Measurements from ENCODE around the gene ATXN10.
"Not testable (repeated sequence)": the region's sequence is repeated elsewhere in the genome, so short reads cannot be mapped to it uniquely, and the experiment has no call there.

ATXN10 gene

GRCh38 chr22:45656577-45656976 lies 15.1 kb upstream of the ATXN10 start:
- DNase-seq (ENCODE audit: low read depth in 1 of 2, low spot score in 1 of 2) = no peak
- Histone ChIP-seq H3K27me3 (ENCODE audit: insufficient read depth, poor library complexity, severe bottlenecking) (no peaks in the 10 kb centered on the region), H3K4me3 (replicated peaks; ENCODE audit: insufficient read depth, low read length) (no peak overlapping the region), H3K27ac (replicated peaks) (no peak overlapping the region)
- TF ChIP-seq REST (IDR thresholded peaks at IDR 0.05; ENCODE audit: insufficient replicate concordance, low read depth) (no peak), GABPA (IDR thresholded peaks at IDR 0.05; ENCODE audit: low read depth) (no peak), CTCF (IDR thresholded peaks at IDR 0.05; ENCODE audit: insufficient read depth, low read length) (no peak), POLR2AphosphoS5 (IDR thresholded peaks at IDR 0.05; ENCODE audit: low read depth) (no peak), SPI1 (IDR thresholded peaks at IDR 0.05; ENCODE audit: borderline replicate concordance, low read depth) (no peak)

GRCh38 chr22:45657701-45658100 lies 13.9 kb upstream of the ATXN10 start:
- H3K4me3 ChIP-seq (replicated peaks; ENCODE audit: insufficient read depth, low read length) = no peak overlapping the region
- H3K27me3 ChIP-seq (ENCODE audit: insufficient read depth, poor library complexity, severe bottlenecking) = no peaks in the 10 kb centered on the region
- no peak for DNase-seq (ENCODE audit: low read depth in 1 of 2, low spot score in 1 of 2)
- TF ChIP-seq GABPA (IDR thresholded peaks at IDR 0.05; ENCODE audit: low read depth) (no peak), REST (IDR thresholded peaks at IDR 0.05; ENCODE audit: insufficient replicate concordance, low read depth) (no peak)
- H3K27ac ChIP-seq (replicated peaks) = no peak overlapping the region

GRCh38 chr22:45664136-45664646 lies 7.4 kb upstream of the ATXN10 start:
- TF ChIP-seq GABPA (IDR thresholded peaks at IDR 0.05; ENCODE audit: low read depth) (no peak), REST (IDR thresholded peaks at IDR 0.05; ENCODE audit: insufficient replicate concordance, low read depth) (no peak), POLR2AphosphoS5 (IDR thresholded peaks at IDR 0.05; ENCODE audit: low read depth) (no peak)
- H3K4me3 ChIP-seq (replicated peaks; ENCODE audit: insufficient read depth, low read length) = no peak overlapping the region

GRCh38 chr22:45667486-45667885 lies 4.1 kb upstream of the ATXN10 start:
- Histone ChIP-seq H3K27ac (replicated peaks) (no peak overlapping the region), H3K4me3 (replicated peaks; ENCODE audit: insufficient read depth, low read length) (no peak overlapping the region), H3K27me3 (ENCODE audit: insufficient read depth, poor library complexity, severe bottlenecking) (no peaks in the 10 kb centered on the region)
- no peak for TF ChIP-seq POLR2AphosphoS5 (IDR thresholded peaks at IDR 0.05; ENCODE audit: low read depth)
- TF ChIP-seq GABPA (IDR thresholded peaks at IDR 0.05; ENCODE audit: low read depth) = no peak
- TF ChIP-seq CTCF (IDR thresholded peaks at IDR 0.05; ENCODE audit: insufficient read depth, low read length) = no peak
- no peak for TF ChIP-seq SPI1 (IDR thresholded peaks at IDR 0.05; ENCODE audit: borderline replicate concordance, low read depth)
- no peak for TF ChIP-seq REST (IDR thresholded peaks at IDR 0.05; ENCODE audit: insufficient replicate concordance, low read depth)
- DNase-seq (ENCODE audit: low read depth in 1 of 2, low spot score in 1 of 2) = no peak

More at GRCh38 chr22:45664136-45664646, 7.4 kb upstream of the ATXN10 start:
- DNase-seq (ENCODE audit: low read depth in 1 of 2, low spot score in 1 of 2) = no peak
- no peak overlapping the region for H3K27ac ChIP-seq (replicated peaks)
- no peaks in the 10 kb centered on the region for H3K27me3 ChIP-seq (ENCODE audit: insufficient read depth, poor library complexity, severe bottlenecking)

GRCh38 chr22:45670363-45670762 lies 1.3 kb upstream of the ATXN10 start:
- not testable (repeated sequence) for H3K27ac ChIP-seq (replicated peaks); H3K27me3 ChIP-seq (ENCODE audit: insufficient read depth, poor library complexity, severe bottlenecking); DNase-seq (ENCODE audit: low read depth in 1 of 2, low spot score in 1 of 2); H3K4me3 ChIP-seq (replicated peaks; ENCODE audit: insufficient read depth, low read length)

Data from HL-60 (cell line).